Esophagus muscularis mucosa (tissue), 4 donors: ENCODE results near the gene SLC35E2B. TPM values are rescaled to one million over a fixed set of nuclear protein-coding genes. Genes with fewer than 3 reads are reported as not detected.

Source experiments
- DNase-seq: peaks from one replicate; pipeline ENCODE4 v3.0.0-alpha.2; 2017; ENCODE audit errors: extremely low spot score
- H3K27ac ChIP-seq, 4 donors: fragments of 200-600 bp; sonication (generic); replicated peaks in 1 of 4; 1 replicate in 3 of 4; 2 replicates in 1 of 4; pipeline ENCODE4 v1.5.1; 2016 to 2019; ENCODE audit warnings: mild to moderate bottlenecking in 1 of 4
- H3K27me3 ChIP-seq, 4 donors: fragments of 200-600 bp; sonication (generic); one replicate each; pipeline versions ENCODE4 v1.5.1 to v1.6.0; 2016 to 2019
- H3K36me3 ChIP-seq, 4 donors: fragments of 200-600 bp; sonication (generic); one replicate each; pipeline ENCODE4 v1.5.1; 2016 to 2019
- H3K4me1 ChIP-seq, 4 donors: fragments of 200-600 bp; sonication (generic); one replicate each; pipeline ENCODE4 v1.5.1; 2016 to 2019
- H3K4me3 ChIP-seq, 4 donors: fragments of 200-600 bp; sonication (generic); 1 replicate in 2 of 4; 2 replicates in 2 of 4; pipeline ENCODE4 v1.5.1; 2016 to 2019; ENCODE audit warnings: mild to moderate bottlenecking in 4 of 4, moderate library complexity in 1 of 4
- H3K9me3 ChIP-seq, 4 donors: fragments of 200-600 bp; sonication (generic); 1 replicate in 3 of 4; 2 replicates in 1 of 4; pipeline ENCODE4 v1.5.1; 2016 to 2019
- EP300 ChIP-seq: sonication (generic); formaldehyde crosslinking; IDR thresholded peaks from one replicate; pipeline ENCODE4 v1.6.1; 2017; ENCODE audit warnings: antibody characterized with exemption
- POLR2A ChIP-seq: fragments of 450-650 bp; IDR thresholded peaks from one replicate; pipeline ENCODE4 v1.6.1; 2017; ENCODE audit warnings: antibody characterized with exemption, moderate library complexity, mild to moderate bottlenecking, low read depth
- POLR2AphosphoS5 ChIP-seq, 2 donors: sonication (generic); formaldehyde crosslinking; IDR thresholded peaks; one replicate each; pipeline ENCODE4 v1.6.1; 2017; ENCODE audit warnings: antibody characterized with exemption in 2 of 2
- WGBS: methylation state at CpG from one replicate; pipeline ENCODE4 v1.1.5; 2018; 5-methylcytosine and 5-hydroxymethylcytosine counted together
- intact Hi-C: fragments of 100-400 bp; cut with DNase I; formaldehyde crosslinking; loops from one replicate; pipeline ENCODE4 v1.15.1; 2023
- total RNA-seq, 4 donors: library from RNA; depleted of rRNA; stranded (reverse); fragments of >200 nt; gene quantifications; one replicate each; pipeline versions ENCODE4 v1.1.0 to v1.2.1, GENCODE V29; 2016
- TF ChIP-seq, protein P1 (sequence below), 3 experiments: fragments of 200-600 bp in 2 of 3; fragments of 450-650 bp in 1 of 3; sonication (generic) in 2 of 3; IDR thresholded peaks; one replicate each; pipeline ENCODE4 v1.5.1; 2017 to 2019; ENCODE audit warnings: antibody characterized with exemption in 3 of 3, mild to moderate bottlenecking in 2 of 3, moderate library complexity in 1 of 3

The SLC35E2B gene
- total RNA-seq, 4 donors from 2014 or later = 25.7 to 65.0 (median 35.6) TPM

- DNase-seq = no peak
- Histone ChIP-seq H3K9me3 (no peaks in the 10 kb centered on the region), H3K27me3 (peaks cover 0 to 9% (median 0%) of the 10 kb centered on the region in 4 donors), H3K4me1 (peaks cover 0 to 15% (median 6%) of the 10 kb centered on the region in 4 donors), H3K27ac (no peak overlapping the region), H3K4me3 (no peak overlapping the region), H3K36me3 (peaks cover 12 to 58% (median 44%) of the 10 kb centered on the region in 4 donors)
- 85% methylated on average over 11 of the region's 51 CpGs for WGBS
- no peak for TF ChIP-seq POLR2AphosphoS5 (IDR thresholded peaks at IDR 0.05)
- TF ChIP-seq POLR2A = no peak
- TF ChIP-seq EP300 = no peak
- TF ChIP-seq, protein P1, sequence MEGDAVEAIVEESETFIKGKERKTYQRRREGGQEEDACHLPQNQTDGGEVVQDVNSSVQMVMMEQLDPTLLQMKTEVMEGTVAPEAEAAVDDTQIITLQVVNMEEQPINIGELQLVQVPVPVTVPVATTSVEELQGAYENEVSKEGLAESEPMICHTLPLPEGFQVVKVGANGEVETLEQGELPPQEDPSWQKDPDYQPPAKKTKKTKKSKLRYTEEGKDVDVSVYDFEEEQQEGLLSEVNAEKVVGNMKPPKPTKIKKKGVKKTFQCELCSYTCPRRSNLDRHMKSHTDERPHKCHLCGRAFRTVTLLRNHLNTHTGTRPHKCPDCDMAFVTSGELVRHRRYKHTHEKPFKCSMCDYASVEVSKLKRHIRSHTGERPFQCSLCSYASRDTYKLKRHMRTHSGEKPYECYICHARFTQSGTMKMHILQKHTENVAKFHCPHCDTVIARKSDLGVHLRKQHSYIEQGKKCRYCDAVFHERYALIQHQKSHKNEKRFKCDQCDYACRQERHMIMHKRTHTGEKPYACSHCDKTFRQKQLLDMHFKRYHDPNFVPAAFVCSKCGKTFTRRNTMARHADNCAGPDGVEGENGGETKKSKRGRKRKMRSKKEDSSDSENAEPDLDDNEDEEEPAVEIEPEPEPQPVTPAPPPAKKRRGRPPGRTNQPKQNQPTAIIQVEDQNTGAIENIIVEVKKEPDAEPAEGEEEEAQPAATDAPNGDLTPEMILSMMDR (IDR thresholded peaks at IDR 0.05) = no peak
- intact Hi-C loops = no loop called here
Observed at GRCh38 chr1:1623631-1624442, 68.8 kb downstream of the SLC35E2B start.

GRCh38 chr1:1623181-1623630 lies 69.4 kb downstream of the SLC35E2B start:
- no peak for DNase-seq
- Histone ChIP-seq H3K36me3 (peaks cover 7 to 58% (median 42%) of the 10 kb centered on the region in 4 donors), H3K27ac (no peak overlapping the region), H3K9me3 (no peaks in the 10 kb centered on the region), H3K4me3 (no peak overlapping the region), H3K27me3 (peaks cover 0 to 3% (median 0%) of the 10 kb centered on the region in 4 donors), H3K4me1 (peaks cover 0 to 15% (median 7%) of the 10 kb centered on the region in 4 donors)
- TF ChIP-seq POLR2AphosphoS5 (IDR thresholded peaks at IDR 0.05) (no peak), POLR2A (no peak), EP300 (no peak)
- TF ChIP-seq, protein P1 (IDR thresholded peaks at IDR 0.05) = no peak
- intact Hi-C loops = no loop called here
- WGBS = 94% methylated on average over 6 of the region's 33 CpGs

DNA sequence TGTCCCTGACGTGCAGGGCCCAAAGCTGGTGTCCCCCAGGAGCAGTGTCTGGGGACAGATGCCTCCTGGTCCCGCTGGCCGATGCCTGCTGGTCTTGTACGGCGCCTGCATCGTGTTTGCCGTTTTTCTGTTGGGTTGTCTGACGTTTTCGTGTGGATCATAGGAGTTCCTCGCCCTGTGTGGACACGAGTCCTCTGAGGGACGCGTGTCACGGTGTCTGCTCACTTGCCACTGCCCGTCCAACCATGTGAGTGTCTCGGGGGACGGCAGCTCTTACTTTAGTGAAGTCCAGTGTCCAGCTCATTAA lies 69.9 kb downstream of the SLC35E2B start:
- H3K4me1 ChIP-seq = peaks cover 1 to 19% (median 9%) of the 10 kb centered on the region in 4 donors
- WGBS = 93% methylated on average over 13 of the region's 17 CpGs
- no peak overlapping the region for H3K4me3 ChIP-seq
- no peaks in the 10 kb centered on the region for H3K27me3 ChIP-seq
- intact Hi-C loops = no loop called here
- H3K27ac ChIP-seq = no peak overlapping the region
- no peak for DNase-seq
- H3K36me3 ChIP-seq = peaks cover 6 to 58% (median 41%) of the 10 kb centered on the region in 4 donors
- TF ChIP-seq POLR2AphosphoS5 (IDR thresholded peaks at IDR 0.05) (no peak), POLR2A (no peak), EP300 (no peak)
- TF ChIP-seq, protein P1 (IDR thresholded peaks at IDR 0.05) = no peak
- no peaks in the 10 kb centered on the region for H3K9me3 ChIP-seq

- peaks cover 4 to 58% (median 42%) of the 10 kb centered on the region in 4 donors for H3K36me3 ChIP-seq
- intact Hi-C loops = no loop called here
- TF ChIP-seq EP300 = no peak
- no peak overlapping the region for H3K27ac ChIP-seq
- H3K4me1 ChIP-seq = peaks cover 7 to 25% (median 12%) of the 10 kb centered on the region in 4 donors
- H3K27me3 ChIP-seq = no peaks in the 10 kb centered on the region
- no peaks in the 10 kb centered on the region for H3K9me3 ChIP-seq
- no peak overlapping the region for H3K4me3 ChIP-seq
- WGBS = 57% methylated on average over 12 of the region's 21 CpGs
- no peak for DNase-seq
Observed at GRCh38 chr1:1622010-1622787, 70.4 kb downstream of the SLC35E2B start.
